ENCODE measurements around the gene SLC26A2. TPM values are rescaled to one million over a fixed set of nuclear protein-coding genes. Genes with fewer than 3 reads are reported as not detected.
A peak's percentile ranks its signal among the peaks of the same experiment; 100 is the strongest.
"Not testable (repeated sequence)": the region's sequence is repeated elsewhere in the genome, so short reads cannot be mapped to it uniquely, and the experiment has no call there.

SLC26A2 gene
- total RNA-seq, 1 donor from 2014 or later = 1.8 TPM

GRCh38 chr5:149939546-149939945 lies 21.0 kb upstream of the SLC26A2 start:
- no peaks in the 10 kb centered on the region for H3K36me3 ChIP-seq (ENCODE audit: control insufficient read depth, insufficient read depth, low read length)
- DNase-seq (ENCODE audit: low read depth) (no peak), FAIRE-seq (no peak)
- no peak for TF ChIP-seq CTCF (IDR thresholded peaks at IDR 0.05; ENCODE audit: insufficient read depth, low read length, severe bottlenecking)
- no peaks in the 10 kb centered on the region for H3K27me3 ChIP-seq (ENCODE audit: control insufficient read depth, insufficient read depth, low read length)
- no peak overlapping the region for H3K4me3 ChIP-seq (ENCODE audit: low read depth, low read length)

- H3K36me3 ChIP-seq (ENCODE audit: control insufficient read depth, insufficient read depth, low read length) = no peaks in the 10 kb centered on the region
- FAIRE-seq (no peak), DNase-seq (ENCODE audit: low read depth) (peak; percentile 62)
- TF ChIP-seq CTCF (IDR thresholded peaks at IDR 0.05; ENCODE audit: insufficient read depth, low read length, severe bottlenecking) = no peak
- no peak overlapping the region for H3K4me3 ChIP-seq (ENCODE audit: low read depth, low read length)
- H3K27me3 ChIP-seq (ENCODE audit: control insufficient read depth, insufficient read depth, low read length) = no peaks in the 10 kb centered on the region
Observed at GRCh38 chr5:149940077-149940574, 20.4 kb upstream of the SLC26A2 start.

GRCh38 chr5:149940941-149941644 lies 19.5 kb upstream of the SLC26A2 start:
- no peak for DNase-seq (ENCODE audit: low read depth)
- FAIRE-seq = no peak
- no peak for TF ChIP-seq CTCF (IDR thresholded peaks at IDR 0.05; ENCODE audit: insufficient read depth, low read length, severe bottlenecking)
- no peak overlapping the region for H3K4me3 ChIP-seq (ENCODE audit: low read depth, low read length)
- H3K27me3 ChIP-seq (ENCODE audit: control insufficient read depth, insufficient read depth, low read length) = no peaks in the 10 kb centered on the region
- no peaks in the 10 kb centered on the region for H3K36me3 ChIP-seq (ENCODE audit: control insufficient read depth, insufficient read depth, low read length)

GRCh38 chr5:149941795-149942194 lies 18.8 kb upstream of the SLC26A2 start:
- Histone ChIP-seq H3K4me3 (ENCODE audit: low read depth, low read length) (no peak overlapping the region), H3K27me3 (ENCODE audit: control insufficient read depth, insufficient read depth, low read length) (no peaks in the 10 kb centered on the region), H3K36me3 (ENCODE audit: control insufficient read depth, insufficient read depth, low read length) (no peaks in the 10 kb centered on the region)
- TF ChIP-seq CTCF (IDR thresholded peaks at IDR 0.05; ENCODE audit: insufficient read depth, low read length, severe bottlenecking) = no peak
- FAIRE-seq (no peak), DNase-seq (ENCODE audit: low read depth) (no peak)

GRCh38 chr5:149942199-149942598 lies 18.4 kb upstream of the SLC26A2 start:
- TF ChIP-seq CTCF (IDR thresholded peaks at IDR 0.05; ENCODE audit: insufficient read depth, low read length, severe bottlenecking) = no peak

GRCh38 chr5:149942741-149943169 lies 17.8 kb upstream of the SLC26A2 start:
- H3K4me3 ChIP-seq (ENCODE audit: low read depth, low read length); H3K27me3 ChIP-seq (ENCODE audit: control insufficient read depth, insufficient read depth, low read length); H3K36me3 ChIP-seq (ENCODE audit: control insufficient read depth, insufficient read depth, low read length); FAIRE-seq; DNase-seq (ENCODE audit: low read depth): not testable (repeated sequence)

More at GRCh38 chr5:149942199-149942598, 18.4 kb upstream of the SLC26A2 start:
- no peaks in the 10 kb centered on the region for H3K36me3 ChIP-seq (ENCODE audit: control insufficient read depth, insufficient read depth, low read length)
- no peaks in the 10 kb centered on the region for H3K27me3 ChIP-seq (ENCODE audit: control insufficient read depth, insufficient read depth, low read length)
- FAIRE-seq = no peak
- DNase-seq (ENCODE audit: low read depth) = no peak
- no peak overlapping the region for H3K4me3 ChIP-seq (ENCODE audit: low read depth, low read length)

- not testable (repeated sequence) for FAIRE-seq; H3K27me3 ChIP-seq (ENCODE audit: control insufficient read depth, insufficient read depth, low read length); H3K36me3 ChIP-seq (ENCODE audit: control insufficient read depth, insufficient read depth, low read length); H3K4me3 ChIP-seq (ENCODE audit: low read depth, low read length)
- DNase-seq (ENCODE audit: low read depth) = peak; percentile 54
Observed at GRCh38 chr5:149943177-149943949, 17.2 kb upstream of the SLC26A2 start.
